ENCODE results near the gene EPGN.

The EPGN gene

DNA sequence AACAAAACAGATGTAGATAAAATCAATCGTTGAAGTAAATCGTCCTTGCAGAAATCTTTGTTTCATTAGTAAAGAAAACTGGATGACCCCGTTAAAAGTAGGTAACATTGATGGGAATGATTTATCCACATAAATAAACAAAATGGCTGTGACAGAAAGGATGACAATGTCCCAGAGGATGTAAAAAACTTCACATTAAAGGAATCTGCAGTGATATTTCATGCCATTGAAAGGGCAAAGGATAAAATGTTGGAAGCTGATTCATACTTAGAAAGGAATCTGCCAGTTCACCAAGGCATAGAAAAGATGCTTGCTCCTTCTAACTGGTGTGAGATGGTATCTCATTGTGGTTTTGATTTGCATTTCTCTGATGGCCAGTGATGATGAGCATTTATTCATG is 24.2 kb upstream of the EPGN start:
- FAIRE-seq (no peak), DNase-seq (ENCODE audit: insufficient read length) (no peak)
- TF ChIP-seq POLR2AphosphoS5 (IDR thresholded peaks at IDR 0.05; ENCODE audit: low read depth, low read length), result no peak
- no peak for TF ChIP-seq POLR2A (IDR thresholded peaks at IDR 0.05; ENCODE audit: low read depth, low read length)
- no peak for TF ChIP-seq TAF1 (IDR thresholded peaks at IDR 0.05; ENCODE audit: borderline replicate concordance, low read depth, low read length)

DNA sequence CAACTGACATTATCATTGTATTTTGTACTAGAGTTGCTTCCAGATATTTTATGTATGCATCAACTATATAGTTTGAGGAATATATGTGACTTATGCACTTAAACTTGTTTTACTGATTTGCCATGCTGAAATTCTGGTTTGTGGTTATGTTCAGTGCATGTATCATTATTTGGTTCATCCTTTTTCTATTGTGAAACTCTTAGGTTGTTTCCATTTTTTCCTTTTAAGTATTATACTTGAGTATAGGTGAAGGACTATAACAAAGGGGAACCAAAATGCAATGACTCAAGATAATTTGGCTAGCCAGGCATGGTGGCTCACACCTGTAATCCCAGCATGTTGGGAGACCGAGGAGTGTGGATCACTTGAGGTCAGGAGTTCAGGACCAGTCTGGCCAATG is 21.1 kb upstream of the EPGN start:
- no peak for FAIRE-seq
- no peak for TF ChIP-seq POLR2A (IDR thresholded peaks at IDR 0.05; ENCODE audit: low read depth, low read length)
- TF ChIP-seq TAF1 (IDR thresholded peaks at IDR 0.05; ENCODE audit: borderline replicate concordance, low read depth, low read length), result no peak
- no peak for TF ChIP-seq POLR2AphosphoS5 (IDR thresholded peaks at IDR 0.05; ENCODE audit: low read depth, low read length)
- no peak for DNase-seq (ENCODE audit: insufficient read length)

- FAIRE-seq, result no peak
Measured at GRCh38 chr4:74287791-74288190, 20.5 kb upstream of the EPGN start.

DNA sequence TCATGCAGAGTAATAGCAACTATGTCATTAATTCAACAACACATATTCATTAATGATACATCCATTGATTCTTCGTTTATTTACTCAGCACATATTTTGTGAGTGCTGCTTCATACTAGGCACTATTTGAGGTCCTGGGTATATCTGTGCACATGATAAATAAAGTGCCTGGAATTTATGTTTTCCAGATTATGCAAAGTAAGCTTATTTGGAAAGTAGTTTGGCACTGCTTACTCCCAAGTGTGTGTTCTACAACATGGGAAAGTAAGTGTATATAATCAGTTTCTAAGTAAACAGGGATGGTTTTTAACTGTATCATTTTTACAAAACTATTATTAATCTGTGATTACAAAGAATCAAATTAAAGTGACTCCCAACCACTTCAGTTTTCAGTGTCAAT is 16.8 kb upstream of the EPGN start:
- DNase-seq (ENCODE audit: insufficient read length) (no peak), FAIRE-seq (no peak)
- no peak for TF ChIP-seq POLR2AphosphoS5 (IDR thresholded peaks at IDR 0.05; ENCODE audit: low read depth, low read length)
- TF ChIP-seq TAF1 (IDR thresholded peaks at IDR 0.05; ENCODE audit: borderline replicate concordance, low read depth, low read length), result no peak
- no peak for TF ChIP-seq POLR2A (IDR thresholded peaks at IDR 0.05; ENCODE audit: low read depth, low read length)

More at GRCh38 chr4:74287791-74288190, 20.5 kb upstream of the EPGN start:
- TF ChIP-seq TAF1 (IDR thresholded peaks at IDR 0.05; ENCODE audit: borderline replicate concordance, low read depth, low read length) (no peak), POLR2A (IDR thresholded peaks at IDR 0.05; ENCODE audit: low read depth, low read length) (no peak), POLR2AphosphoS5 (IDR thresholded peaks at IDR 0.05; ENCODE audit: low read depth, low read length) (no peak)
- no peak for DNase-seq (ENCODE audit: insufficient read length)

DNA sequence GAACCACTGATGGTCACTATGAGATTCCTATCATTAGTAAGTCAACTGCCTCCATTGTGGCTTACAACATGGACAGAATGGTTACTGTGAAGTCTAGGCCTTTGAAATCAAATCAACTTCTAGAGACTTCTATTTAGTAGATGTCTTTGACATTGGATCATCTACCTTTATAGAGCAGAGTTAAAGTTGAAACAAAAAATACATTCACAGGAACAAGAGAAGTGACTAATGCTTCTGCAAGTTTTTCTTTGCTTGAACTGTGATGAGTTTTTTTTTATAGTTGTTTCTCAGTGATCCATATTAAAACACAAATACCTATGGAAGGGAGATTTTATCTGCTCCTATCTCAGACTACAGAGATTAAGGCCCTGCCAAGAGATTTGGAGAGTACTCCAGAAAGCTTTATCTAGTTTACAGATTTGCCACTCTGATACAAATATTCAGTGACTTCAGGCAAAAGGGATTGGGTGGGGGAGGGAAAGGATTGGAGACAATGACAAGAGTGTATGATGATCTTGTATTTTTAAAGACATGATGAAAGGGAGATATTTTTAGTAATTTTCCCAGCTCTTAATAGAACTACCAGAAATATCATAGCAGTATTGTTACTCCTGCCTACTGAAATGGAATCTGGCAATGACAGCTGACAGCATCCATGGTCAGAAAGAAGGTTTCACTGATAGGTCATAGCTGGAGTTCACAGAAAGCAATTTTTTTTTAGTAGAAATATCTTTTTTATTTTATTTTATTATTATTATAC is 16.0 kb upstream of the EPGN start:
- no peak for TF ChIP-seq POLR2AphosphoS5 (IDR thresholded peaks at IDR 0.05; ENCODE audit: low read depth, low read length)
- no peak for TF ChIP-seq POLR2A (IDR thresholded peaks at IDR 0.05; ENCODE audit: low read depth, low read length)
- no peak for TF ChIP-seq TAF1 (IDR thresholded peaks at IDR 0.05; ENCODE audit: borderline replicate concordance, low read depth, low read length)
- FAIRE-seq (no peak), DNase-seq (ENCODE audit: insufficient read length) (no peak)

DNA sequence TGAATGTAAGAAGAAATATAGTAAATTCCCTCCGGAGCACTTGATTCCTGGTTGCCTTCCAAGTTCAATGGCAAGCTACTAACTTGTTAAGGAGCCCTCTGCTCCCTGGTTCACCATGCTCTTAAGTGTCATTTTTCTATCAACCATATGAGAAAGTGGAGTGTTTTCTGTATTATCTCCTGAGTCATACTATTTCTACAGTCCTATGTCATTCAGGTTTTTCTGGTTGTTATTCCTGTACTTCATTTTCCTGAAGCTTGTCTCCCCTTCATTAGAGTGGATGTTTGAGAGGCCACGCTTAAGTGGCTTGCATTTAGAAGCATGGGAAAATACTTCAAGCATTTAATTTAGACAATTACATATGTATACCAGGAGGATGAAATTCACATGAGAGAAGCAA is 14.7 kb upstream of the EPGN start:
- TF ChIP-seq TAF1 (IDR thresholded peaks at IDR 0.05; ENCODE audit: borderline replicate concordance, low read depth, low read length) (no peak), POLR2AphosphoS5 (IDR thresholded peaks at IDR 0.05; ENCODE audit: low read depth, low read length) (no peak), POLR2A (IDR thresholded peaks at IDR 0.05; ENCODE audit: low read depth, low read length) (no peak)
- FAIRE-seq, result no peak
- no peak for DNase-seq (ENCODE audit: insufficient read length)

DNA sequence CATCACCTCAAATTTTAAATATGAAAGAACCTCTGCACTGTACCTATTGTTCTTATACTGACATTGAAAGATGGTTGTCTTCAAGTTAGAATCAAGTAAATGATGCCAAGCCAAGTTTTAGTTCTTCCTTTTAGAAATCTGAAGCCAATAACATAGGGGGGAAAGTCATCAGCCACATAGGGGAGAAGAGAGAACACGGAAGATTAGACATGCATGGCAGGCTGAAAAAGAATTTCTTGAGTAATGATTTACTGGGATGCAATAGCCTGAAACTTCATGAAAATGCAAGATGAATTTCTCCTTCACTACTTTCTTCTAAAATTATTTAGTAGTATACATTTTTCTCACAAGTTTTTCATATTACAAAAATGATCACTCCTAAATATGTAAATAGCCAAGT is 13.6 kb upstream of the EPGN start:
- FAIRE-seq, result no peak
- no peak for DNase-seq (ENCODE audit: insufficient read length)
- TF ChIP-seq POLR2AphosphoS5 (IDR thresholded peaks at IDR 0.05; ENCODE audit: low read depth, low read length) (no peak), TAF1 (IDR thresholded peaks at IDR 0.05; ENCODE audit: borderline replicate concordance, low read depth, low read length) (no peak), POLR2A (IDR thresholded peaks at IDR 0.05; ENCODE audit: low read depth, low read length) (no peak)

GRCh38 chr4:74297539-74297938 is 10.7 kb upstream of the EPGN start:
- no peak for DNase-seq (ENCODE audit: insufficient read length)
- TF ChIP-seq TAF1 (IDR thresholded peaks at IDR 0.05; ENCODE audit: borderline replicate concordance, low read depth, low read length) (no peak), POLR2AphosphoS5 (IDR thresholded peaks at IDR 0.05; ENCODE audit: low read depth, low read length) (no peak), POLR2A (IDR thresholded peaks at IDR 0.05; ENCODE audit: low read depth, low read length) (no peak)
- FAIRE-seq, result peak; percentile 24

DNA sequence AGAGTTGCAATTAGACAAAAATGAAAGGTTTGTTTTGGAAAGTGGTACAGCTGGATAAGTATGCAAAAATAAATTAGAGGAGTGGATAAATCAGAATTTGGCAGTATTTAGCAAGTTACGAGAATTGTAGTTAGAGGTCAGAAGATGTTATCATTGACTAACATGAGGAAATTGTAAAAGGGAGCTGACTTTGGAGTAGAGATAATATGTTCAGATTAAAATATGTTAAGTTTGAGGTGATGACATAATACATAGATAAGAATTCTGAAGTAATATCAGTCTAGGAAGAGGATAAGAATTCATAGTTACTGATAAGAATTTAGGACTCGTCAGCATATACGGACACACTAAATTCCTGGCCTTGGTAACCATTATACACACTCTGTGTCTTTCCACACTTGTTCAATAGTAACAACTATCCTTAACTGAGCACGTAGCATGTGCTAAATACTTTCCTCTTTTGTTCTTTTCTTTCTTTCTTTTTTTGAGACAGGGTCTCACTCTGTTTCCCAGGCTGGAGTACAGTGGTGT is 4.1 kb upstream of the EPGN start:
- no peak for FAIRE-seq
- no peak for TF ChIP-seq TAF1 (IDR thresholded peaks at IDR 0.05; ENCODE audit: borderline replicate concordance, low read depth, low read length)
- no peak for TF ChIP-seq POLR2A (IDR thresholded peaks at IDR 0.05; ENCODE audit: low read depth, low read length)
- no peak for TF ChIP-seq POLR2AphosphoS5 (IDR thresholded peaks at IDR 0.05; ENCODE audit: low read depth, low read length)
- DNase-seq (ENCODE audit: insufficient read length), result no peak

DNA sequence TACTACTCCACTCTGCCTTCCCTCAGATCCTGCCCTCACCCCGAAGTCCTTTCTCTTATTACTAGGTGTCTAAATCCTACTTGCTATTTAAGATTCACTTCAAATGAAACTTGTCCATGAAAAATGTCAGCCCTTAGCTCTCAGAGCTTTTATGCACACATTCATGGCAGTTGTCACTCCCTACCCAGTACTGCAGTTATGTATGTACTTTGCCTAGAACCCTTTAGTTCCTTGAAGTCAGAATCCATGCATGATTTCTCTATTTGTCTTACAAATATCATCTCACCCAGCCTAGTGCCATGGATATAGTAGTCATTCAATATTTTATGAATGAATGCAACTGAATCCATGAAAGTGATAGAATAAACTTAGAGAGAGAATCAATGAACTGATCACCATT is 3.3 kb upstream of the EPGN start:
- DNase-seq (ENCODE audit: insufficient read length) (no peak), FAIRE-seq (no peak)
- no peak for TF ChIP-seq TAF1 (IDR thresholded peaks at IDR 0.05; ENCODE audit: borderline replicate concordance, low read depth, low read length)
- TF ChIP-seq POLR2AphosphoS5 (IDR thresholded peaks at IDR 0.05; ENCODE audit: low read depth, low read length), result no peak
- no peak for TF ChIP-seq POLR2A (IDR thresholded peaks at IDR 0.05; ENCODE audit: low read depth, low read length)

GRCh38 chr4:74307170-74307569 is 1.1 kb upstream of the EPGN start:
- TF ChIP-seq TAF1 (IDR thresholded peaks at IDR 0.05; ENCODE audit: borderline replicate concordance, low read depth, low read length), result no peak
- no peak for TF ChIP-seq POLR2AphosphoS5 (IDR thresholded peaks at IDR 0.05; ENCODE audit: low read depth, low read length)
- TF ChIP-seq POLR2A (IDR thresholded peaks at IDR 0.05; ENCODE audit: low read depth, low read length), result no peak
- DNase-seq (ENCODE audit: insufficient read length) (no peak), FAIRE-seq (no peak)

DNA sequence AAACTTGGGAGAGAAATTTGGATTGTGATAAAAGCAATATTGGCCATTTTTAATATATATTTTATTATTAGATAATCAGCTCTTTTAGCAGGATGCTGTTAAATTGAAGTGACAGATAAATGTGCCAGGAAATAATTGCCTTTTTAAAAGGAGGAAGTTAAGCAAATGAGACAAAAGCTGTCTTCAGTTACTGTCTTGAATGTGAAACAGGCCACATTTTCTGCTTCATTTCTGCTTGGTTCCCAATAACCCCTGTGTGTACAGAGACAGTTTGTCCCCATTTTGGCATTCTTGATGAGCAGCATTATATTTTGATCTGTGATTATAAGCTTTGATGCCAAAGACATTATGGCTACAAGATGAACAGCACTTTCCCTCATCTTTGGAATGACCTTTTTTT is 953 bp downstream of the EPGN start:
- FAIRE-seq (no peak), DNase-seq (ENCODE audit: insufficient read length) (no peak)
- TF ChIP-seq POLR2A (IDR thresholded peaks at IDR 0.05; ENCODE audit: low read depth, low read length), result no peak
